H1 (cell line): ENCODE results near the gene GPR17. TPM values are rescaled to one million over a fixed set of nuclear protein-coding genes. Genes with fewer than 3 reads are reported as not detected.

Source experiments
- CTCF ChIA-PET: fragments of 300-600 bp; sonication (Branson Sonifier 250); formaldehyde crosslinking; loops from one replicate; lab custom pipeline; 2021; ENCODE audit not compliant: partially characterized antibody; lab: Charles Lee
- POLR2A ChIA-PET: fragments of 300-600 bp; sonication (Branson Sonifier 250); formaldehyde crosslinking; loops from one replicate; lab custom pipeline; 2021; ENCODE audit warnings: inconsistent platforms; ENCODE audit not compliant: partially characterized antibody; lab: Charles Lee
- DNase-seq, 2 experiments: peaks; one replicate each; pipeline versions ENCODE4 v3.0.0 to v3.0.0-alpha.2; 2010 to 2022; ENCODE audit warnings: low spot score in 2 of 2, low read depth in 1 of 2, mixed read lengths in 1 of 2
- FAIRE-seq: peaks from 2 replicates; lab custom pipeline; 2011; peaks lifted over from hg19 to GRCh38; lab: Jason Lieb, UNC
- H2AFZ ChIP-seq: 2 replicates; pipeline ENCODE4 v1.8.1; 2012; ENCODE audit warnings: low read length, inconsistent platforms
- H2AK5ac ChIP-seq: 2 replicates; pipeline ENCODE4 v1.6.1; 2013; ENCODE audit warnings: low read depth, low read length
- H2BK120ac ChIP-seq: replicated peaks from 2 replicates; pipeline ENCODE3; 2013; ENCODE audit warnings: low read depth, low read length, inconsistent platforms
- H2BK12ac ChIP-seq: 2 replicates; pipeline ENCODE4 v1.6.1; 2013; ENCODE audit warnings: low read depth, low read length
- H2BK15ac ChIP-seq: 2 replicates; pipeline ENCODE4 v1.6.1; 2013; ENCODE audit warnings: low read length
- H2BK20ac ChIP-seq: 2 replicates; pipeline ENCODE4 v1.6.1; 2013; ENCODE audit warnings: low read length
- H2BK5ac ChIP-seq: 2 replicates; pipeline ENCODE4 v1.6.1; 2013; ENCODE audit warnings: low read depth, low read length
- H3K14ac ChIP-seq: 2 replicates; pipeline ENCODE4 v1.6.1; 2013; ENCODE audit warnings: inconsistent platforms; ENCODE audit not compliant: insufficient read length
- H3K18ac ChIP-seq: 2 replicates; pipeline ENCODE4 v1.6.1; 2013; ENCODE audit warnings: low read length; ENCODE audit errors: extremely low read depth
- H3K23ac ChIP-seq: 2 replicates; pipeline ENCODE4 v1.6.1; 2013; ENCODE audit warnings: inconsistent platforms; ENCODE audit not compliant: insufficient read length
- H3K23me2 ChIP-seq: 2 replicates; pipeline ENCODE4 v1.6.1; 2013; ENCODE audit warnings: low read depth, low read length
- H3K27ac ChIP-seq: 2 replicates; pipeline ENCODE4 v1.6.1; 2011; ENCODE audit warnings: low read depth, low read length, inconsistent platforms
- H3K27me3 ChIP-seq, 4 experiments: replicated peaks in 1 of 4; 1 replicate in 1 of 4; 2 replicates in 3 of 4; pipeline versions ENCODE4 v1.6.1 to v1.8.1; 2011 to 2013; ENCODE audit warnings: low read length in 3 of 4, mild to moderate bottlenecking in 3 of 4, inconsistent platforms in 2 of 4, mixed read lengths in 2 of 4, moderate library complexity in 1 of 4; ENCODE audit not compliant: control insufficient read depth in 3 of 4, insufficient read depth in 3 of 4; ENCODE audit errors: extremely low read depth in 1 of 4
- H3K36me3 ChIP-seq, 4 experiments: 2 replicates each; pipeline versions ENCODE4 v1.6.1 to v1.8.1; 2011 to 2013; ENCODE audit warnings: mild to moderate bottlenecking in 4 of 4, low read length in 3 of 4, moderate library complexity in 2 of 4, control low read depth in 1 of 4, inconsistent platforms in 1 of 4; ENCODE audit not compliant: insufficient read depth in 4 of 4, control insufficient read depth in 2 of 4
- H3K4ac ChIP-seq: replicated peaks from 2 replicates; pipeline ENCODE3; 2013; ENCODE audit warnings: low read length, low read depth, mixed read lengths, inconsistent platforms; ENCODE audit not compliant: insufficient read length
- H3K4me1 ChIP-seq, 4 experiments: replicated peaks in 1 of 4; 1 replicate in 1 of 4; 2 replicates in 3 of 4; pipeline versions ENCODE4 v1.6.1 to v1.8.1; 2011 to 2013; ENCODE audit warnings: low read length in 3 of 4, inconsistent platforms in 2 of 4, mixed read lengths in 1 of 4; ENCODE audit not compliant: insufficient read depth in 4 of 4, control insufficient read depth in 3 of 4
- H3K4me2 ChIP-seq, 2 experiments: 2 replicates each; pipeline versions ENCODE4 v1.6.1 to v1.8.1; 2011 to 2013; ENCODE audit warnings: low read depth in 2 of 2, low read length in 2 of 2, control low read depth in 1 of 2, inconsistent platforms in 1 of 2, mild to moderate bottlenecking in 1 of 2; ENCODE audit not compliant: insufficient read depth in 1 of 2
- H3K4me3 ChIP-seq, 4 experiments: fragments of 200-600, 300-600 bp in 1 of 4; sonication (generic), shearing (Covaris generic), sonication (Bioruptor Twin) in 1 of 4; 2 replicates each; pipeline versions ENCODE4 v1.5.1 to v1.8.1; 2011 to 2016; ENCODE audit warnings: low read length in 4 of 4, low read depth in 3 of 4, control low read depth in 2 of 4, inconsistent platforms in 2 of 4, mild to moderate bottlenecking in 2 of 4, mixed read lengths in 1 of 4, moderate library complexity in 1 of 4; ENCODE audit not compliant: insufficient read depth in 2 of 4; ENCODE audit errors: extremely low read depth in 1 of 4
- H3K56ac ChIP-seq: replicated peaks from 2 replicates; pipeline ENCODE3; 2013; ENCODE audit warnings: low read depth, mild to moderate bottlenecking, mixed read lengths, low read length, inconsistent platforms; ENCODE audit not compliant: insufficient read length
- H3K79me1 ChIP-seq: 2 replicates; pipeline ENCODE4 v1.6.1; 2013; ENCODE audit warnings: low read depth, low read length, control low read depth
- H3K79me2 ChIP-seq, 2 experiments: 2 replicates each; pipeline versions ENCODE4 v1.6.1 to v1.8.1; 2012 to 2013; ENCODE audit warnings: low read length in 2 of 2, mild to moderate bottlenecking in 2 of 2, inconsistent platforms in 1 of 2; ENCODE audit not compliant: insufficient read depth in 2 of 2, control insufficient read depth in 1 of 2
- H3K9ac ChIP-seq, 4 experiments: replicated peaks in 1 of 4; 1 replicate in 1 of 4; 2 replicates in 3 of 4; pipeline versions ENCODE4 v1.6.1 to v1.8.1; 2011 to 2013; ENCODE audit warnings: low read depth in 3 of 4, low read length in 3 of 4, control low read depth in 2 of 4, mild to moderate bottlenecking in 2 of 4, moderate library complexity in 2 of 4, inconsistent platforms in 1 of 4; ENCODE audit errors: extremely low read depth in 1 of 4
- H3K9me3 ChIP-seq, 2 experiments: 2 replicates each; pipeline versions ENCODE4 v1.6.1 to v1.8.1; 2012 to 2013; ENCODE audit warnings: mild to moderate bottlenecking in 2 of 2, moderate library complexity in 2 of 2, control low read depth in 1 of 2, inconsistent platforms in 1 of 2, low read depth in 1 of 2, low read length in 1 of 2, mixed read lengths in 1 of 2; ENCODE audit not compliant: insufficient read depth in 2 of 2
- H4K20me1 ChIP-seq, 2 experiments: replicated peaks in 1 of 2; 2 replicates each; pipeline versions ENCODE3 to v1.8.1; 2011 to 2013; ENCODE audit warnings: inconsistent platforms in 2 of 2, low read length in 2 of 2, mild to moderate bottlenecking in 1 of 2; ENCODE audit not compliant: insufficient read depth in 2 of 2, control insufficient read depth in 1 of 2
- H4K5ac ChIP-seq: 2 replicates; pipeline ENCODE4 v1.6.1; 2013; ENCODE audit warnings: low read length, low read depth, mixed read lengths, inconsistent platforms; ENCODE audit not compliant: insufficient read length
- H4K8ac ChIP-seq: 2 replicates; pipeline ENCODE4 v1.8.0; 2013; ENCODE audit warnings: mild to moderate bottlenecking, moderate library complexity, low read length, inconsistent platforms; ENCODE audit not compliant: insufficient read depth; ENCODE audit errors: extremely low read depth
- H4K91ac ChIP-seq: replicated peaks from 2 replicates; pipeline ENCODE3; 2013; ENCODE audit warnings: low read length, mixed read lengths, inconsistent platforms; ENCODE audit not compliant: insufficient read length
- BCL11A ChIP-seq, 2 experiments: IDR thresholded peaks; one replicate each; pipeline ENCODE4 v1.6.1; 2011; ENCODE audit warnings: low read depth in 2 of 2, low read length in 2 of 2, mild to moderate bottlenecking in 2 of 2
- E2F6 ChIP-seq: IDR thresholded peaks from 2 replicates; pipeline ENCODE4 v1.6.1; 2012; ENCODE audit warnings: inconsistent platforms
- GTF2F1 ChIP-seq: IDR thresholded peaks from 2 replicates; pipeline ENCODE4 v1.6.1; 2012; ENCODE audit warnings: low read depth, low read length, improper control_type of control experiment, borderline replicate concordance
- NANOG ChIP-seq: IDR thresholded peaks from 2 replicates; pipeline ENCODE4 v1.6.1; 2011; ENCODE audit warnings: low read length, low read depth, mild to moderate bottlenecking, inconsistent platforms; ENCODE audit not compliant: insufficient read depth, poor library complexity, severe bottlenecking
- SP2 ChIP-seq: IDR thresholded peaks from 2 replicates; pipeline ENCODE4 v1.6.1; 2012; ENCODE audit warnings: mild to moderate bottlenecking, low read length, inconsistent platforms
- WGBS, 2 experiments: shearing (Covaris generic) in 1 of 2; methylation state at CpG; one replicate each; pipeline versions ENCODE4 v1.1.6 to v1.1.7; 2013 to 2015; ENCODE audit warnings: low lambda C conversion rate in 2 of 2, mixed read lengths in 2 of 2, inconsistent platforms in 1 of 2, low coverage in 1 of 2, missing lambda C conversion rate in 1 of 2; ENCODE audit not compliant: insufficient replicate concordance in 2 of 2, insufficient coverage in 1 of 2, insufficient read length in 1 of 2; ENCODE audit errors: extremely low coverage in 1 of 2, missing lambda C conversion rate in 1 of 2; 5-methylcytosine and 5-hydroxymethylcytosine counted together
- polyA plus RNA-seq, 7 experiments: library from polyadenylated mRNA; depleted of rRNA in 3 of 7; stranded (reverse) in 5 of 7; unstranded in 2 of 7; fragments of >200 nt in 5 of 7; fragments of 200-250 nt in 2 of 7; gene quantifications; 1 replicate in 5 of 7; 2 replicates in 1 of 7; 4 replicates in 1 of 7; pipeline versions ENCODE4 v1.2.1 to v1.2.3, GENCODE V29; 2011 to 2013; ENCODE audit warnings: missing spikeins in 2 of 7, mixed read lengths in 2 of 7
- total RNA-seq: library from RNA; stranded (reverse); fragmentation: NEBNext Ultra II Directional; extraction: Animal tissue kit (Norgen Biotek cat#: 25700); gene quantifications from 2 replicates; pipeline ENCODE4 v1.2.1, GENCODE V29; 2021

Gene GPR17
- total and polyA plus RNA-seq, 2 of the 8 experiments (the other 6 are each of a cell fraction or from before 2014, with no cell fraction given) = 0.03 TPM; not detected in 1

- Histone ChIP-seq H2BK20ac (no peak overlapping the region), H3K9me3 (peaks cover 10 to 14% of the 10 kb centered on the region in 2 experiments), H3K79me2 (no peaks in the 10 kb centered on the region), H3K23ac (no peak overlapping the region), H3K23me2 (no peaks in the 10 kb centered on the region), H4K91ac (no peak overlapping the region), H3K36me3 (no peaks in the 10 kb centered on the region), H2BK12ac (no peak overlapping the region), H2AK5ac (no peak overlapping the region), H3K9ac (no peak overlapping the region), H3K18ac (no peak overlapping the region), H2BK15ac (no peak overlapping the region), H3K79me1 (no peaks in the 10 kb centered on the region), H2BK5ac (no peak overlapping the region), H4K8ac (no peak overlapping the region), H3K56ac (no peak overlapping the region), H2BK120ac (no peak overlapping the region), H3K14ac (no peak overlapping the region), H3K4me3 (no peak overlapping the region), H3K27ac (no peak overlapping the region), H4K5ac (no peak overlapping the region), H3K4me1 (peaks cover 0 to 8% (median 0%) of the 10 kb centered on the region in 4 experiments; a peak in 2 of 7 replicates), H3K27me3 (no peaks in the 10 kb centered on the region), H3K4ac (no peak overlapping the region), H2AFZ (no peak overlapping the region), H4K20me1 (no peaks in the 10 kb centered on the region), H3K4me2 (no peak overlapping the region)
- CTCF ChIA-PET = interaction anchor here (1.1 to 2.0 kb wide), 3 partner anchors 10 to 94 kb away, joined by 3 to 10 read pairs (median 7); partner anchors contain the start of gene LIMS2
- TF ChIP-seq SP2 = no peak
- no peak for TF ChIP-seq E2F6
- no peak for TF ChIP-seq NANOG
- TF ChIP-seq BCL11A (IDR thresholded peaks at IDR 0.05; ENCODE audit: low read depth in 2 of 2, low read length in 2 of 2) = no peak
- TF ChIP-seq GTF2F1 = no peak
- DNase-seq = no peak
- POLR2A ChIA-PET = no interaction called here
- FAIRE-seq = no peak
- 83% methylated on average over 8 of the region's 8 CpGs; no CpG with 5 or more reads in 1 of the 2 experiments for WGBS, 2 experiments
Measured at GRCh38 chr2:127685410-127686080, 39.6 kb downstream of the GPR17 start.
